Measurements from ENCODE around the gene CKS1B. TPM values are rescaled to one million over a fixed set of nuclear protein-coding genes. Genes with fewer than 3 reads are reported as not detected.

The CKS1B gene
- total and polyA plus RNA-seq, 8 donors = 4.7 to 73.3 (median 30.6) TPM

DNA sequence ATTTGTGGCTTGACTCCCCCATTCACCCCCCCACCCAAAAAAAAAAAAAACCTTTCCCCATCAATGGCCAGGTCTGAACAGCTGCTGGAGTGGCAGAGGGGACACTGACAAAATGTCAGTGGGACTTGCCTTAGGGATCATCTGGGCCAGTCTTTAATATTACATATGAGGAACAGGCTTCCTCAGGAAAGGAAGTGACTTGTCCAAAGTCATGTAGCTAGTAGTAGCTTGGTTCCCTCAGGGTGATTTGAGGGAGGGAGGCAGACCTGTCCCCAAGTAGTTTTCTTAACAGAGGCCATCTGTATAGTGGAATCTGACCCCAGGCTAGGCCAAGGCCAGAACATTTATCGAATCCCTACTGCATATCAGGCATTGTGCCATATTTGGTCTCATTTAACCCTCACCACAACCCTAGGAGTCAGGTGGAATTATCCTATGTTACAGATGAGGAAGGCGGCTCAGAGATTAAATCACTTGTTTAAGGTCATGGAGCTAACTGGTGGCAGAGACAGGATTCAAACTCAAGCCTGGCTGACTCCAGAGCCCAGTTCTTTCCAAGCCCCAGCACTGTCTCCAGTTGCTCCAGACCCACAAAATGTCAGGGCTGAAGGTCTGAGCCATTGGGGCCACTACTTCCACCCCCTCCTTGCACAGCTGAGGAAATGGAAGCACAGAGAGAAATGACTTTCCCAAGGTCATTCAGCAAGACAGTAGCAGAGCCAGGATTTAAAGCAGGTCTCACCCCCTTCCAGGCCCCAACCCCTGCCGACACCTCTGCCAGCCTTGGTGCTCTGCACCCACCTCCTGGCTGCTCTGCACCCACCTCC, 38.5 kb downstream of the CKS1B start:
- peaks cover 75 to 98% (median 95%) of the 10 kb centered on the region in 4 donors for H3K4me1 ChIP-seq
- H3K27me3 ChIP-seq = no peaks in the 10 kb centered on the region
- H3K9me3 ChIP-seq = no peaks in the 10 kb centered on the region
- intact Hi-C loops (cut with DNase I; ENCODE audit: low total_unique reads) = loop anchor here (10.0 kb wide), 1 partner anchor 48 kb away; the partner anchor contains the start of gene PYGO2
- 38 to 67% (median 45%) methylated on average over 3 of the region's 3 CpGs for WGBS, 5 donors
- no peak for DNase-seq
- H3K27ac ChIP-seq = peak overlapping the region; percentile 63 to 100 (median 99)
- H3K36me3 ChIP-seq = peaks cover 28 to 53% (median 44%) of the 10 kb centered on the region in 4 donors
- H3K4me3 ChIP-seq = peak overlapping the region in 1 of 4 donors; percentile 47
- TF ChIP-seq POLR2AphosphoS5 (IDR thresholded peaks at IDR 0.05) (no peak), EP300 (IDR thresholded peaks at IDR 0.05) (no peak), POLR2A (IDR thresholded peaks at IDR 0.05) (no peak)
- TF ChIP-seq, protein P1, sequence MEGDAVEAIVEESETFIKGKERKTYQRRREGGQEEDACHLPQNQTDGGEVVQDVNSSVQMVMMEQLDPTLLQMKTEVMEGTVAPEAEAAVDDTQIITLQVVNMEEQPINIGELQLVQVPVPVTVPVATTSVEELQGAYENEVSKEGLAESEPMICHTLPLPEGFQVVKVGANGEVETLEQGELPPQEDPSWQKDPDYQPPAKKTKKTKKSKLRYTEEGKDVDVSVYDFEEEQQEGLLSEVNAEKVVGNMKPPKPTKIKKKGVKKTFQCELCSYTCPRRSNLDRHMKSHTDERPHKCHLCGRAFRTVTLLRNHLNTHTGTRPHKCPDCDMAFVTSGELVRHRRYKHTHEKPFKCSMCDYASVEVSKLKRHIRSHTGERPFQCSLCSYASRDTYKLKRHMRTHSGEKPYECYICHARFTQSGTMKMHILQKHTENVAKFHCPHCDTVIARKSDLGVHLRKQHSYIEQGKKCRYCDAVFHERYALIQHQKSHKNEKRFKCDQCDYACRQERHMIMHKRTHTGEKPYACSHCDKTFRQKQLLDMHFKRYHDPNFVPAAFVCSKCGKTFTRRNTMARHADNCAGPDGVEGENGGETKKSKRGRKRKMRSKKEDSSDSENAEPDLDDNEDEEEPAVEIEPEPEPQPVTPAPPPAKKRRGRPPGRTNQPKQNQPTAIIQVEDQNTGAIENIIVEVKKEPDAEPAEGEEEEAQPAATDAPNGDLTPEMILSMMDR (IDR thresholded peaks at IDR 0.05) = no peak

DNA sequence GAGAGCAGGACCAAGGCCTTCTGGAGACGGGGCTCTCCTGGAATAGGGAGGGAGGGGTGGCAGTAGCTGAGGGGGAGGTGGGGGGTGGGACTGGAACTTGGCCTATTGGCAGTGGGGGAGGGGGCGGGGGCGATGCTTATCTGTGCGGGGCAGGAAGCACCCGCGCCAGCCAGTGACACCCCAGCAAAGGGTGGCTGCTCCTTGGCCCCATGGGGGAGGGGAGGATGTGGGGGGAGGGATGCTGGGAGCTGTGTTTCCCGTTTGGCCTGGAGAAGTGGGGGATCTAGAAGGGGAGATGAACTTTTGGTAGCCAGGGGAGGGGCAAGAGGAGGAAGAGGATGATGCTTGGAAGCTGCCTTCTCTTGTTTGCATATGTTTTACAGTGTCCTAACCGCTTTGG, 39.2 kb downstream of the CKS1B start:
- H3K4me1 ChIP-seq = peaks cover 73 to 98% (median 96%) of the 10 kb centered on the region in 4 donors
- H3K27me3 ChIP-seq = no peaks in the 10 kb centered on the region
- no peaks in the 10 kb centered on the region for H3K9me3 ChIP-seq
- H3K27ac ChIP-seq = peak overlapping the region; percentile 63 to 100 (median 99)
- H3K36me3 ChIP-seq = peaks cover 28 to 56% (median 44%) of the 10 kb centered on the region in 4 donors
- 26 to 39% (median 33%) methylated on average over 6 to 8 of the region's 8 CpGs for WGBS, 5 donors
- TF ChIP-seq EP300 (IDR thresholded peaks at IDR 0.05) (no peak), POLR2AphosphoS5 (IDR thresholded peaks at IDR 0.05) (no peak), POLR2A (IDR thresholded peaks at IDR 0.05) (no peak)
- TF ChIP-seq, protein P1 (IDR thresholded peaks at IDR 0.05) = no peak
- intact Hi-C loops (cut with DNase I; ENCODE audit: low total_unique reads) = loop anchor here (10.0 kb wide), 1 partner anchor 49 kb away; the partner anchor contains the start of gene PYGO2
- DNase-seq = peak in 1 of 2 donors; percentile 32
- peak overlapping the region in 1 of 4 donors; percentile 3 for H3K4me3 ChIP-seq

DNA sequence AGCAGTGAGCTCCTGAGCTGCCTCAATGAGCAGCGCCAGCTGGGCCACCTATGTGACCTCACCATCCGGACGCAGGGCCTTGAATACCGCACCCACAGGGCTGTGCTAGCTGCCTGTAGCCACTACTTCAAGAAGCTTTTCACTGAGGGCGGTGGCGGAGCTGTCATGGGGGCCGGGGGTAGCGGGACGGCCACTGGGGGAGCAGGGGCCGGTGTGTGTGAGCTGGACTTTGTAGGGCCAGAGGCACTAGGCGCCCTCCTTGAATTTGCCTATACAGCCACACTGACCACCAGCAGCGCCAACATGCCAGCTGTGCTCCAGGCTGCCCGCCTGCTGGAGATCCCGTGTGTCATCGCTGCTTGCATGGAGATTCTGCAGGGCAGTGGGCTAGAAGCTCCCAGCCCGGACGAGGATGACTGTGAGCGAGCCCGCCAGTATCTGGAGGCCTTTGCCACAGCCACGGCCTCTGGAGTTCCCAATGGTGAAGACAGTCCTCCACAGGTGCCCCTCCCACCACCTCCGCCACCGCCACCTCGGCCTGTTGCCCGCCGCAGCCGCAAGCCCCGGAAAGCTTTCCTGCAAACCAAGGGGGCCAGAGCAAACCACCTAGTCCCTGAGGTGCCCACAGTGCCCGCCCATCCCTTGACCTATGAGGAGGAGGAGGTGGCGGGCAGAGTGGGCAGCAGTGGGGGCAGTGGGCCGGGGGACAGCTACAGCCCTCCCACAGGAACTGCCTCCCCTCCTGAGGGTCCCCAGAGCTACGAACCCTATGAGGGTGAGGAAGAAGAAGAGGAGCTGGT, 40.4 kb downstream of the CKS1B start:
- 84 to 92% (median 88%) methylated on average over 17 to 31 of the region's 31 CpGs for WGBS, 5 donors
- H3K9me3 ChIP-seq = no peaks in the 10 kb centered on the region
- H3K27ac ChIP-seq = peak overlapping the region in 4 of 5 donors; percentile 83 to 100 (median 99)
- no peak overlapping the region for H3K4me3 ChIP-seq
- peaks cover 61 to 94% (median 86%) of the 10 kb centered on the region in 4 donors for H3K4me1 ChIP-seq
- no peak for DNase-seq
- peaks cover 28 to 56% (median 44%) of the 10 kb centered on the region in 4 donors for H3K36me3 ChIP-seq
- no peaks in the 10 kb centered on the region for H3K27me3 ChIP-seq
- intact Hi-C loops (cut with DNase I; ENCODE audit: low total_unique reads) = loop anchor here (10.0 kb wide), 1 partner anchor 50 kb away; the partner anchor contains the start of gene PYGO2
- TF ChIP-seq, protein P1 (IDR thresholded peaks at IDR 0.05) = no peak
- no peak for TF ChIP-seq POLR2A (IDR thresholded peaks at IDR 0.05)
- no peak for TF ChIP-seq POLR2AphosphoS5 (IDR thresholded peaks at IDR 0.05)
